Skin of body (tissue), 2 donors: Measurements from ENCODE around the gene PABPC1L. TPM values are rescaled to one million over a fixed set of nuclear protein-coding genes. Genes with fewer than 3 reads are reported as not detected.

ENCODE experiments used
- DNase-seq: peaks from one replicate; lab custom pipeline; 2025; lab: John Stamatoyannopoulos, UW
- total RNA-seq: library from RNA; depleted of rRNA; stranded (reverse); fragments of >200 nt; gene quantifications from one replicate; pipeline ENCODE4 v1.2.3, GENCODE V29; 2014

Gene PABPC1L
- total RNA-seq, 1 donor from 2014 or later, result 18.3 TPM

GRCh38 chr20:44966030-44966961, 56.4 kb downstream of the PABPC1L start, which contains the start of gene STK4:
STK4 (plus strand) TSS chr20:44966512; CDS start chr20:44966569, 57 bp downstream.
- DNase-seq, result peak; percentile 89

DNA sequence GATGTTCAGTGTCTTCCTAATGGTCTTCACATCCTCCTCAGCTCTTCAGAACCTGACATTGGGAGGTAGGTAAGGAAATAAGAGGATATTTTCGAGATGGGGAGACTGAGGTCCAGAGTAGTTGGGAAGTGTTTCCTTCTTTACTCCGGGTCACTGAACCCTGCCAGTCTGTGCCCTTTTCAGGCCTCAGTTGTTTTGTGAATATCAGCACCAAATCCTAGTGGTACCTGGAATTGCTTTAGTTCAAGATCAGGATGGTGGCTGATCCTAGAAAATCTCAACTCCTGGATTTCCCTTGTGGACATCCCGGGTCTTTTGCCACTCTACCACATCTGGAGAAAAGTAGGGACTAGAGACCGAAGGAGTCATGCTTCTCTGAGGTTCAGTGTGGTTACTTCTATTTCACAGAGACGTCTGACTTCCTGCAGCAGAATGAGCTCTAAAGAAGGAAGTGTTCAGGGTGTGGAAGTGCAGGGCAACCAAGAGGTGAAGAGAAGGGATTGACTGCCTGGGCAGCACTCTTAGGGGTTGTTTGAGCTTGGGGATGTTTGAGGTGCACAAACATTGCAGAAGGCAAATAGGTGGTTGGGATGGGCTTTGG, 57.4 kb downstream of the PABPC1L start:
- no peak for DNase-seq

DNA sequence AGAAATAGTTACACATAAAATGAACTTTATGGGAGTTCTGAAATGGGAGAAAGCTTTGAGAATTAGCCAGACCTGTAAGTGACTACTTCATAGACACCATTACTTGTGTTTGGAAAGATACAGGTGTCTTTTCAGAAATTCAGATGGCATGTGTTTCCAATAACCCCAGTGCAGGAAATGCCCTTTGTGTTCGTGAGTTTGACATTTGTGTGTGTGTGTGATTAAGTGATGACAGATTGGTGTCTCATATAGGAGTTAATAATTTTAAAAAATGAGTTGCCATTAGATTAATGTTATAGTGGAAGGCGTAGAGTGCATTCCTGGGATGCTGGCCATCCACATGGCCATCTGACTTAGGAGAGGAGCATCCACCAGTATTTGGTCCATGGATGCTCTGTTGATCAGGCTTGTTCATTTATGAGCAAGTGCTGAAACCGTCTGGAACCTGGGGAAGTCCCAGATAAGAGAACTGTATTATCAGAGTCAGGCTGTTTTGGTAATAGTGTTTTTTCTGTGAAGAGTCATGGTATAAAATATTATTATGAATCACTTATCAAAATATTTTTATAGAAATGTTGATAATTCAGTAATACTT, 59.5 kb downstream of the PABPC1L start:
- DNase-seq, result no peak

GRCh38 chr20:44970243-44970757, 60.4 kb downstream of the PABPC1L start:
- no peak for DNase-seq

DNA sequence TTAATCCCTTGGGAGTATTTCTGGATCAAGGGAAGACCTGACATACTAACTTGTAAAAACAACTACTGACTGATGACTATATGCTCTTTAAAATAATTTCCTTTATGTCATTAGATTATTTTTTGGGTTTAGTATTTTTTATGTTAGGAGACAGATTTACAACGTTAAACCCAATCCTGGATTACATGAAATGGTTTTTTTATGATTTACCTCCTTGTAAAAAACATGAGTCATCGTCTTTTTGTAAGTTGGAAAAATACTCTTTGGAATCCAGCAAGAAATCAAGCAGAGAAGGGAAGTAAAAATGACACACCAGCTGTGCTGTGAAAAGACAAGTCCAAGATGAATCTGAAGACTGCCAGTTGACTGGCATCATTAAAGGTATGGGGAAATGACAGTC, 63.2 kb downstream of the PABPC1L start:
- DNase-seq, result no peak

GRCh38 chr20:44976698-44977097, 66.8 kb downstream of the PABPC1L start:
- no peak for DNase-seq

- DNase-seq, result no peak
Observed at GRCh38 chr20:44979090-44979621, 69.3 kb downstream of the PABPC1L start.

DNA sequence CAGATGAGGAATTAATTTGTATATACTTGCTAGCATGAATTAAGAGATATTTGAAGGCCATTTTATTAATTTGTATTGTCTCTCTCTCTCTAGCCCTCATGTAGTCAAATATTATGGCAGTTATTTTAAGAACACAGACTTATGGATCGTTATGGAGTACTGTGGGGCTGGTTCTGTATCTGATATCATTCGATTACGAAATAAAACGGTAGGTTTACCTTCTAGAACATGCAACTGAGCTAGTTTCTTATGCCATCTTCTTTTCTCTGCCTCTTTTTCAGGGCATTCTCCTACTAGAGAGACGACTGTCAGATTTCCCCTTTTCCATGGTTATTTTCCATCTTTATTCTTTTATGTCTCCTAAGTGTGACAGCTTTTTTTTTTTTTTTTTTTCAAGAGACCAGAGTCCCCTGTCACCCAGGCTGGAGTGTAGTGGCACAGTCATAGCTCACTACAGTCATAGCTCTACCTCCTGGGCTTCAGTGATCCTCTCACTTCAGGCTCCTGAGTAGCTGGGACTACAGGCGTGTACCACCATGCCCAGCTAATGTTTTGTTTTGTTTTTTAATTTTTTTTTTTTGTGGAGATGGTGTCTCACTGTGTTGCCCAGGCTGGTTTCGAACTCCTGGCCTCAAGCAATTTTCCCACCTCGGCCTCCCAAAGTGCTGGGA, 72.0 kb downstream of the PABPC1L start:
- no peak for DNase-seq

DNA sequence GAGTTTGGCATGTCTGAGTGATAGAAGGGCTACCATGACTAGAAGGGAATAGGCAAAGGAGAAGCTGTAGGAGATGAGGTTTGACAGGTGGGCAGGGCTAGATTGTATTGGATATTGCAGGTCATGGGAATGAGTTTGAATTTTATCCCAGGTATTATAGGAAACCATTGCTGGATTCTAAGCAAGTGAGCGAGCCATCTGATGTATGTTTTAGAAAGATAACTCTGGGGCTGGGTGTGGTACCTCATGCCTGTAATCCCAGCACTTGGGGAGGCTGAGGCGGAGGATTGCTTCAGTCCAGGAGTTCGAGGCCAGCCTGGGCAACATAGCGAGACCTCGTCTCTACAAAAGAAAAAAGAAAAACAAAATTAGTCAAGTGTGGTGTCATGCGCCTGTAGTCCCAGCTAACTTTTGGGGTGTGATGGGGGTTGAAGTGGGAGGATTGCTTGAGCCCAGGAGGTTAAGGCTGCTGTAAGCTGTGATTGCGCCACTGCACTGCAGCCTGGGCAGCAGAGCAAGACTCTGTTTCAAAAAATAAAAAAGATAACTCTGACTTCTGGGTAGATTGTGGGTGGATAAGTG, 73.3 kb downstream of the PABPC1L start:
- DNase-seq, result no peak

GRCh38 chr20:44988631-44989171, 78.8 kb downstream of the PABPC1L start:
- DNase-seq, result no peak

Other genes starting within 250 kb of the PABPC1L start
- 0.20 TPM for gene CCN5, start 194.7 kb upstream of the PABPC1L start, total RNA-seq
- gene KCNK15, start 164.2 kb upstream of the PABPC1L start, total RNA-seq, result 0.59 TPM
- gene RIMS4, start 99.5 kb upstream of the PABPC1L start, total RNA-seq, result 1.3 TPM
- gene YWHAB, start 24.4 kb upstream of the PABPC1L start, total RNA-seq, result 87.6 TPM
- 4.8 TPM for gene TOMM34, start 50.3 kb downstream of the PABPC1L start, total RNA-seq
- gene STK4, start 56.5 kb downstream of the PABPC1L start, total RNA-seq, result 28.3 TPM
- gene KCNS1, start 191.1 kb downstream of the PABPC1L start, total RNA-seq, result 0.49 TPM
- gene WFDC5, start 205.1 kb downstream of the PABPC1L start, total RNA-seq, result 5.2 TPM
- gene WFDC12, start 214.4 kb downstream of the PABPC1L start, total RNA-seq, result 1.1 TPM